Cardiac fibroblast (primary cell): ENCODE measurements around the gene CCL3.

ENCODE experiments used
- DNase-seq, 2 donors: peaks; one replicate each; pipeline versions ENCODE4 v3.0.0 to v3.0.0-alpha.2; 2010; ENCODE audit warnings: low read depth in 2 of 2
- H3K4me3 ChIP-seq, 2 donors: replicated peaks in 1 of 2; 1 replicate in 1 of 2; 2 replicates in 1 of 2; pipeline ENCODE4 v1.5.1; 2011; ENCODE audit warnings: low read depth in 2 of 2, low read length in 2 of 2, mild to moderate bottlenecking in 2 of 2, moderate library complexity in 1 of 2
- TF ChIP-seq, protein P1 (sequence below): IDR thresholded peaks from one replicate; pipeline ENCODE4 v1.5.1; 2011; ENCODE audit warnings: low read depth, mild to moderate bottlenecking, low read length, inconsistent platforms

Gene CCL3

DNA sequence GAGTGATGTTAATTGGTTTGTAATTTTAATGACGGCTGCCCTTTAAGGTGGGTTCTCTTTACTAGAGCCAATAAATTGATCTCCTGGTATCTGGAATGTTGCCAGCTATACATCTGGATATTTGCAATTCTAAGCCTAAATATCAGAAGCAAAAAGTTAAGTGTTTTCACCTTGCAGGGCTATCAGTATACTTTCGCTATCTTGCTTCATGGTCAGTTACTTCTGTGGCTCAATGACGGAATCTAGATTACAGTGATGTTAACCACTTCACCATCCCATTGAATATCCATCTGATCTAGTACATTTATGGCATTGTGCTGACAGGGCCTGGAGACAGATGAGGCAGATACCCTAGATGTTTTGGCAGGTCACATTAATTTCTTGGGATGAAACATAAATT lies 42.0 kb upstream of the CCL3 start:
- TF ChIP-seq, protein P1, sequence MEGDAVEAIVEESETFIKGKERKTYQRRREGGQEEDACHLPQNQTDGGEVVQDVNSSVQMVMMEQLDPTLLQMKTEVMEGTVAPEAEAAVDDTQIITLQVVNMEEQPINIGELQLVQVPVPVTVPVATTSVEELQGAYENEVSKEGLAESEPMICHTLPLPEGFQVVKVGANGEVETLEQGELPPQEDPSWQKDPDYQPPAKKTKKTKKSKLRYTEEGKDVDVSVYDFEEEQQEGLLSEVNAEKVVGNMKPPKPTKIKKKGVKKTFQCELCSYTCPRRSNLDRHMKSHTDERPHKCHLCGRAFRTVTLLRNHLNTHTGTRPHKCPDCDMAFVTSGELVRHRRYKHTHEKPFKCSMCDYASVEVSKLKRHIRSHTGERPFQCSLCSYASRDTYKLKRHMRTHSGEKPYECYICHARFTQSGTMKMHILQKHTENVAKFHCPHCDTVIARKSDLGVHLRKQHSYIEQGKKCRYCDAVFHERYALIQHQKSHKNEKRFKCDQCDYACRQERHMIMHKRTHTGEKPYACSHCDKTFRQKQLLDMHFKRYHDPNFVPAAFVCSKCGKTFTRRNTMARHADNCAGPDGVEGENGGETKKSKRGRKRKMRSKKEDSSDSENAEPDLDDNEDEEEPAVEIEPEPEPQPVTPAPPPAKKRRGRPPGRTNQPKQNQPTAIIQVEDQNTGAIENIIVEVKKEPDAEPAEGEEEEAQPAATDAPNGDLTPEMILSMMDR: no peak
- DNase-seq: no peak
- no peak overlapping the region for H3K4me3 ChIP-seq

DNA sequence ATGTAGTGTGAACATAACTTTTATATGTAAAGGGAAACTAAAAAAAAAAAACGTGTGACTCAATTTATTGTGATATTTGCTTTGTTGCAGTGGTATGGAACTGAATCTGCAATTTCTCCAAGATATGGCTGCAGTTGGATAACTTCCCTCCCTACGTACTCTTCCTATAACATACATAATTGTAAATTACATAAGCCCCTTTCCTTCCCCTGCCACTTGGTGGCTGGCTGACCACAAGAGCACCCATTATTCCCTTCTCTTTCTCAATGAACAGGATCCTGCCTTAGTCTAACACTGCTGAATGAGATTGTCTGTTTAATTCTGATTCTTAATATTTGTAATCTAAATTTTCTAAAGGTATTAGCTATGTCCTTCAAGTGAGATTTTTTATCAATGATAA lies 41.5 kb upstream of the CCL3 start:
- TF ChIP-seq, protein P1: no peak
- H3K4me3 ChIP-seq: no peak overlapping the region
- no peak for DNase-seq

DNA sequence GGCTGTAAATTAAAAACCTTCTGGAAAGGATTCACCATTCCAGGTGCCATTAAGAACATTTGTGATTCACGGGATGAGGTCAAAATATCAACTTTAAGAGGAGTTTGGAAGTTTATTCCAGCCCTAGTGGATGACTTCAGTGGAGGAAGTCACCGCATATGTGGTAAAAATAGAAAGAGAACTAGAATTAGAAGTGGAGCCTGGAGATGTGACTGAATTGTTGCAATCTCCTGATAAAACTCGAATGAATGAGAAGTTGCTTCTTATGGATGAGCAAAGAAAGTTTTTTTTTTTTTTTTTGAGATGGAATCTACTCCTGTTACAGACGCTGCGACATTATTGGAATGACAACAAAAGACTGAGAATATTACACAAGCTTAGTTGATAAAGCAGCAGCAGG lies 40.4 kb upstream of the CCL3 start:
- no peak for DNase-seq
- no peak overlapping the region for H3K4me3 ChIP-seq
- TF ChIP-seq, protein P1: no peak

DNA sequence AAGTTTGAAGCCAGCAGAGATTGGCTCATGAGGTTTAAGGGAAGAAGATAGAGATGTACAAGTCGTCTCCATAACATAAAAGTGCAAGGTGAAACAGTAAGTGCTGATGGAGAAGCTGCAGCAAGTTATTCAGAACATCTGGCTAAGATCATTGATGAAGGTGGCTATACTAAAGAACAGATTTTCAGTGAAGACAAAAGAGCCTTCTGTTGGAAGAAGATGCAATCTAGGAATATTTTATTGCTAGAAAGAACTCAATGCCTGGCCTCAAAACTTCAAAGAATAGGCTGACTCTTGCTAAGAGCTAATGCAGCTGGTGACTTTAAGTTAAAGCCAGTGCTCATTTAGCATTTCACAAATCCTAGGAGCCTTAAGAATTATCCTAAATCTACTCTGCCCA lies 39.7 kb upstream of the CCL3 start:
- no peak overlapping the region for H3K4me3 ChIP-seq
- no peak for DNase-seq
- TF ChIP-seq, protein P1: no peak

DNA sequence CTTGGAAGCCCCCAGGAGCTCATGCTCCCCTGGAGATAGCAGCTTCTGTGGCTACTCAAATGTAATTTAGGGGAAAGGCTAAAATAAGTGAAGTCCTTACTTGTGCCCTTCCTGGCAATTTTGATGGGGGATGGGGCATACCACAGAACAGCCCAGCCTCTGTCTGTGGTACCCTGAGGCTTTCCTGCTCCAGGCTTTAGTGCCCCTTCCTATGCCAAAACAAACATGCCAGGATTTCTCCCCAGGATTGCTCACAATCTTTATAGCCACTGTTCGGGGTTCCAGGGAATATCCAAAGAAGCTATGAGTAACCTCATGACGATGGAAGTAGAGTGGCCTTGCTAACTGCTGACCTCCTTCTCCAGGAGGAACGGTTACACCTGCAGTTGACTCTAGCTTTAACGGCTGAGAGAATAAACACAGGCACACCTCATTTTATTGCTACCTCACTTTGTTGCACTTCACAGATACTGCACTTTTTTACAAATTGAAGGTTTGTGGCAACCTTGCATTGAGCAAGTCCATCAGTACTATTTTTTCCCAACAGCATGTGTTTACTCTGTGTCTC lies 38.6 kb upstream of the CCL3 start:
- no peak overlapping the region for H3K4me3 ChIP-seq
- TF ChIP-seq, protein P1: no peak
- no peak for DNase-seq

DNA sequence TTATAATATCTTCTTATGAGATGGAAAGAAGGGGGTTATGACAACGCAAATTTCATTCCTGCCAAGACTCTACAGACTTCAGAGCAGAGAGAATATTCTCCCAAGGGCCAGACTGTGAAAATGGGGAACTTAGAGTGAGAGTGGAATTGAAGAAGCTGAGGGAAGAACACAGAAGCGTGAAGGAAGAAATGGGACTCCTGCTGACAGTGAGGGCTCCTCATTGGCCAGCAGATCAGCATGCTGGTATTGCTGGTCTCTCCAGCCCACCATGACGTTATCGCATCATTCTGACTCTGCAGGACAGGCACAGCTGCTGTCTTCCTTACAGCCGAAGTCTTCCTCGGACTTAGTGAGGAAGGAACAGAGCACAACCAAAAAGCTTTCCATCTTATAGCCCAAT lies 38.0 kb upstream of the CCL3 start:
- TF ChIP-seq, protein P1: no peak
- H3K4me3 ChIP-seq: no peak overlapping the region
- DNase-seq: no peak

DNA sequence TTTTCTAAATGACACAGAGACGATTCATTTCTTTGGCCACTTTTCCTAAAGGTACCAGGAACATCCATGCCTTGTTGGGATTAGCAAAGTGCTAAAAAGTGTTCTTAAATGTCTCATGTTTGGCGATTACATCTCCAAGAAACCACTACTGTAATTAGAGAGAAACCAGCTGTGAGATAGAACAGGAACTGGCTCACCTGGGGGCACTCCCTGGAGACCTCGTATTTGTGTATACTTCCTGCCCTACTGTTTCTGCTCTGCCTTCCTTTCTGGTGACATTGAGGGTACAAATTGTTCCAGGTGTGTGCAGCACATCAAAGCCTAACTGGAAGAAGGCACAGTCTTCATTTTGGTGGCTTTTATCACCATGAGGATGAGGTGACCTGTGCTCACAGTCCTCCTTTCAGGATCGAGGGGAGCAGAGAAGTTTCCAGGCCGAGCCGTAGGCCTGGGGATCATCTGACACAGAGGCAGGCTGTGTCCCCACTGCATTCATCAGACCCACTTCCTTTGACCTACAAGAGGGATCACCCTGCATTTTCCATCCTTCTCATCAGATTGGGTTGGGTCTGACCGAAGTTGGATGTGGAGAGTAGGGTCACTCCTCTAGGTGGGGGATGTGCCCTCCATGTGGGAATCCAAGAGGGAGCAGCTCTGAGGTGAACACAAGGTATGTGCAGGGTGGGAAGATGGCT lies 37.4 kb upstream of the CCL3 start:
- no peak for DNase-seq
- TF ChIP-seq, protein P1: no peak
- no peak overlapping the region for H3K4me3 ChIP-seq
